ENCODE data around the gene OR1C1.
"Not testable (repeated sequence)": the region's sequence is repeated elsewhere in the genome, so short reads cannot be mapped to it uniquely, and the experiment has no call there.

OR1C1 gene, protein sequence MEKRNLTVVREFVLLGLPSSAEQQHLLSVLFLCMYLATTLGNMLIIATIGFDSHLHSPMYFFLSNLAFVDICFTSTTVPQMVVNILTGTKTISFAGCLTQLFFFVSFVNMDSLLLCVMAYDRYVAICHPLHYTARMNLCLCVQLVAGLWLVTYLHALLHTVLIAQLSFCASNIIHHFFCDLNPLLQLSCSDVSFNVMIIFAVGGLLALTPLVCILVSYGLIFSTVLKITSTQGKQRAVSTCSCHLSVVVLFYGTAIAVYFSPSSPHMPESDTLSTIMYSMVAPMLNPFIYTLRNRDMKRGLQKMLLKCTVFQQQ

DNA sequence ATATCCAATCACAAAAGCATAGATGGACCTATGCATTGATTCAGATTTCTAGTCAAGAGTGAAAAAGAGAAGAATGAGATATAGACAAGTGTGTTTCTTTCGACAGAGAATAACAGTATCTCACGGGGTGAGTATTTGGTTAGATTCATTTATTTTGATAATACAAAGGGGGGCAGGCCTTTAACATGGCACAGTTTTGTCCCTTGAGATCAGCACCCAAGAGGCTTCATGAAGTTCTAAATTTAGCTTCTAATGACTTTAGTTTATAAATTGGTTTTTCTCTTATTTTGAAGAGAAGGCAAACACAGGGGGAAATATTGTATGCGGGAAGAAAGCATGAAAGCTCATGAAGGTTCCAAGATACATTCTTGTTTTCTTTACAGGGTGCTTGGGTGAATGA, at the start of gene OR1C1:
OR1C1 (minus strand) TSS at position 101 of the 400 bp plus-strand sequence. CDS start 2,150 bp downstream, outside the sequence.
- DNase-seq (ENCODE audit: low spot score): no peak

DNA sequence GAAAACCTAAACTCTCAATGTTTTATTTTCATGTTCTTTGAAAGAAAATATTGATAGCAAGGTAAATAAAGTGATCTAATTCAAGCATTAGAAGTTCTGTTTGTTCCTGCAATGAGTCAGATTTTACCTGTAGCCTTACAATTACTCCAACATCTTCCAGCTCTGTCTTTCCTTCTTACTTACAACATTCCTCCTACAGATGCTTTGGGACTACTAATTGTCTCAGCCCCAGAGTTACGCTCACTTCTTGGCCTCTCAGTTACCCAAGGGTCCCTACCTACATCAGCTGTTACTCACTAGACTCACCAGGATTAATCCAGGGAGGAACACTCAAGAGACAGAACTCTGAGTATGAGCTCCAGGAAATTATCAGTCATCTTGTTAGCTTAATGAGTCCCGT, 37.2 kb upstream of the OR1C1 start:
- DNase-seq (ENCODE audit: low spot score): no peak

DNA sequence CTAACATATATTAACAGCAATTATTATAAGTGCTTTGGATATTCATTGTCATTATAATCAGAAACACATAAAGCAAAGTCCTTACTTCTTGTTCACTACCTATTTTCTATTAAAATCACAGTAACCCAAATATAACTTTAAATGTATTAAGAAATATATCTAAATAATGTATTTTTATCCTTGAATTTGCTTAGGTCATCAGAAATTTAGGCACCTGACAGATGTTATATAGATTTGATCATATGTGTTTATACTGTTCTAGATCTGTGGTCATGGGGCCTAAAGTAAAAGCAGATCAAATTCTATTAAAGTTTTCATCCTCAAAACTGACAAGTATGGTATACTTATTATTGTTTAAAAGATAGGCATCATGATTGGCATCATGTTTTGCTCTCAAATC, 9.2 kb upstream of the OR1C1 start:
- DNase-seq (ENCODE audit: low spot score): no peak

- not testable (repeated sequence) for DNase-seq (ENCODE audit: low spot score)
These were observed 6.0 kb downstream of the OR1C1 start for GRCh38 chr1:247754311-247754710.

DNA sequence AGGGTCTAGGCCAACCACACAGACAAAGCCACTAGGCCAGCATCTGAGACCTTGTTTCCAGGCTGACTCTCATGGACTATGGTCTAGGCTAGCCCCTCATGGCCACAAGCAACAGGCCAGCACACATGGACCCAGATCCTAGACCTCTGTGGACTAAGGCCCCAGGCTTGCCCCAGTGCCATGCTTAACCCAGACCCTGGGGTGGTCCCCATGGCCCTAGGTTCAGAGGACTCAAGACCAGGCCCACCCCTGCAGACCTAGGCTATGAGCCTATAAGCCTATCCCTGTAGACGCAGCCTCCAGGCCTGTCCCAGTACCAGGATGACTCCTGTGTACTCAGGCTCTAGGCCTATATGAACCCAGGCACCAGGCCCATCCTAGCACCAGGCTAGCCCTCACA, 10.5 kb downstream of the OR1C1 start:
- DNase-seq (ENCODE audit: low spot score): no peak

GRCh38 chr1:247748041-247748440, 12.3 kb downstream of the OR1C1 start, which contains the start of gene OR14A2:
TSS of gene OR14A2 (minus strand) at chr1:247748141.
- no peak for DNase-seq (ENCODE audit: low spot score)

DNA sequence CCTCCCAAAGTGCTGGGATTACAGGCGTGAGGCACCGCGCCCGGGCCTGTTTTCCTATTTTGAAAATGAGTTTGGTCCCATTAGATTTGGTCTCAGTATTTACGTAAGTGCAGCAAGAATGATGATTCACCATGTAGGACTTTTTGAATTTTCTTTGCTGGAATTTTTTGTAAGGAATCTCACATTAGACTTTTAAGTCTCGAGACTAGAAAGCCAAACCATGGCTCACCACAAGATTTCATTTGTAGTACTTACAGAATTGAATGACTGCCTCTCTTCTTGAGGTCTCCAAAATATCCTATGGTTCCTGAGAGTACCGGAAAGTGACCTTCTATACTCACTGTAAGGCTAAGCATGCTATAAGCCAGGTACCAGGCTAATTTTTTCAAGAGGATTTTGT, 12.7 kb downstream of the OR1C1 start:
- DNase-seq (ENCODE audit: low spot score): no peak

GRCh38 chr1:247746391-247746935, 13.9 kb downstream of the OR1C1 start:
- DNase-seq (ENCODE audit: low spot score): no peak

DNA sequence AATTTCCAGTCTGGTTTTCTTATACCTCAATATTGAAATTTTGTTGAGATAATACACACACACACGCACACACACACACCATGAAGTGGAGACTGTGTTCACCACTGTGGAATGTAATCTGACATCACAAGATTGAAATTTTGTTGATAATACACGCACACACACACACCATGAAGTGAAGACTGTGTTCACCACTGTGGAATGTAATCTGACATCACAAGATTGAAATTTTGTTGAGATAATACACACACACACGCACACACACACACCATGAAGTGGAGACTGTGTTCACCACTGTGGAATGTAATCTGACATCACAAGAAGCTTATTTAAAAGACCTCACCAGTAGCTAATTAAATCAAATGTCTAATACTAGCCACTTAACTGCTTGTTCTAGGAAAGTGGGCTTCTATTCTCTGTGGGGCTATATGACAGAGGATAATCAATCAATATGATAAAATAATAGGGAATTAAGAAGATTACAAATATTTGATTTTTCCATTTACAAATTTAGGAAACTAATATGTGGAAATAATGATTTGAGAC, 18.1 kb downstream of the OR1C1 start:
- not testable (repeated sequence) for DNase-seq (ENCODE audit: low spot score)

DNA sequence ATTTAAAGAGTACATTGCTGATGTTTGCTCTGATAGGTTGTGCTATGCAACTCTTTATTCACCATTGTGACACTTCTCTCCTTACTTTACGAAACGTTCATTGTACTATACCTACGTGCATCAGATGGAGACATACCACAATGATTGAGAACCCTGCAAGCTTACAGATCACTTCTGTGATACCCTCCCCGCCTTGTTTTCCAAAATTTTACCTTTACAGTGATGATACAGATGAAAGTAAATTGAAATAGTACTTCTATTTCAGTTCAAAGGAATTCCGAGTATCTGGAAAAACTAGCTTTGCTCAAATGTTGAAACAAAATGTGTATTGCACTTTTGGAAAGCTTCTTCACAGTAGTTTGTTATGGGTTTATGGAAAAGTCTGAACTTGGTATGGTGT, 18.6 kb downstream of the OR1C1 start:
- no peak for DNase-seq (ENCODE audit: low spot score)

DNA sequence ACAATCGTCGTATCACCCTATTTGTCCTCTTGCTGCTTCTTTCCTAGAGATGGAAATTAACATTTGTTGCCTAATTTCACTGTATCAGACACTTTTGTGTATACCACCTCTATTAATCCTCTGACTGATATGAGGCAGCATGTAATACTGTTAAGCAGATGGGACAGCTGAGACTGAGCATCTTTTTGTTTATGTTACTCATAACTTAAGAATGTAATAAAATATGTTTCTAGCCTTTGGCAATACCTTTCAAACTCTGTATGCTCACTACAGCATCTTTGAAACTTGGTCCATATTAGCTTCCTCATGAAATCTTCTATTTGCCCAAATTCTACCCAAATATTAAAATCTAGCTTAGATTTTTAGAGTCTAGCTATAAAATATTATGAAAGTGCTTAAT, 19.6 kb downstream of the OR1C1 start:
- DNase-seq (ENCODE audit: low spot score): no peak

DNA sequence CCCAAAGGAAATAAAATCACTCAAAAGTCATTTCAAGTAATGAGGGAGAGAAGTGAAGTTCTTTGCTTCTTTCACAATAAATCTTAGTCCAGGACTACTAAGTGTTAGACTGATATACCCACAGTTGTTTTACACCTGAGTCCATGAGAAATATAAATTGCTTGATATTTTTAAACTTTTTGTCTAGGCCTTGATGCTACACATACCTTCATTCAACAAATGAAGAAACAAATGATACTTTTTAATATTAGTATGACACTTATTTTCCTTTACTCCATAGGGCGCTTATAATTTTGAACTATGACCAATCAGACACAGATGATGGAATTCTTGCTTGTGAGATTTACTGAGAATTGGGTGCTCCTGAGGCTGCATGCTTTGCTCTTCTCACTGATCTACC, 22.0 kb downstream of the OR1C1 start, which contains the start of gene OR14K1:
OR14K1 (plus strand) TSS at position 301 of the 400 bp plus-strand sequence; CDS start at position 301, 0 bp downstream.
- no peak for DNase-seq (ENCODE audit: low spot score)

DNA sequence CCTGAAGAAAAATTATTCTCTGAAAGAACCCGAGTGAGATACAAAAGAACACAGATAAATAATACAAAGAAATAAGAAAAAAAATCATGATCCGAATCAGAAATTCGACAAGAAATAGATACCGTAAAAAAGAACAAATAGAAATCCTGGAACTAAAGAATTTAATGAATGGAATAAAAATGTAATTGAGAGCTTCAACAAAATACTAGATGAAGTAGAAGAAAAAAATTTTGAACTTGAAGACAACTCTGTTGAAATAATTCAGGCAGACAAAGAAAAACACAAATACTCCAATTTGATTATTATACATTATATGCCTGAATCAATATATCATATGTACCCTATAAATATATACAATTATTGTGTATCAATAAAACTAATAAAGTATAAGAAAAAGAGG, 39.1 kb downstream of the OR1C1 start:
- no peak for DNase-seq (ENCODE audit: low spot score)

DNA sequence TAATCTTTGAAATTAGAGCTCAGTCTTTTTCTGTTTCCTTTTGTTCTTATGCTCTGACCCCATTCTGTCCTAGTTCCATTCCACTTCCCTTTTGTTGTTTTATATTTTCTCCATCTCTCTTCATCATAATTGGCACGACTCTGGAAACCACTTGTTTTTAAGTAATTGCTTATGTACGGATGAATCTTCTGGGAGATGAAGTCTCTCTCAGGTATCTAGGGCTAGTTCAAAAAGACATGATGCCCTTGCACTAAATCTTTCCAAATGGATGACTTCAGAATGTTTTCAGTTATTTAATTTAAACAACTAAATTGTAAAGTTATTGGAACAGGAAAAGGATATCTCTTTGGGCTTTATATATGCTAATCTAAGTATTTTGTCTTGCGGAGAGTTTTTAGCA, 43.8 kb downstream of the OR1C1 start, which contains the start of gene OR6F1:
OR6F1 (minus strand) TSS at position 101 of the 400 bp plus-strand sequence. CDS start 3,891 bp downstream, outside the sequence.
- DNase-seq (ENCODE audit: low spot score): no peak

GRCh38 chr1:247713753-247714152, 46.6 kb downstream of the OR1C1 start:
- no peak for DNase-seq (ENCODE audit: low spot score)

GRCh38 chr1:247710681-247711080, 49.7 kb downstream of the OR1C1 start:
- not testable (repeated sequence) for DNase-seq (ENCODE audit: low spot score)

Measured in LoVo (cell line).